Medulla oblongata (tissue), 1 donor: ENCODE measurements around the gene PARD3B.

ENCODE experiments used
- DNase-seq: peaks from one replicate; pipeline ENCODE4 v3.0.0-alpha.2; 2015; ENCODE audit errors: extremely low spot score

Gene PARD3B

DNA sequence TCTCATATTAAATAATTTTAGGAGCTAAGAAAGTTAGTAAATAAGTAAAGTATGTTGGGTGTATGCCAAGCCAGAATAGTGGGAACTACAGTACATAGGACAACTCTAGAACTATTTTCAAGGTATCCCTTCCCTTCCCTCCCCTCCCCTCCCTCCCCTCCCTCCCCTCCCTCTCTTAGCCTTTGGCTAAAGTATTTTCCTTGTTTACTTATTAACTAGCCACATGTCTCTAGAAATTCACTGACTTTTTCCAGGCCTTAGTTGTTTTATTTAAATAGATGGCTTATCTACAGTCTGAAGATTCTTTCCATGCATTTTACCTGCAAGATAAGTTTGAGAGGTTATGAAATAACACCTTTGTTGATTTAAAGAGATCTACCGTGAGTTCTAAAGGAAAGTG lies 402.1 kb downstream of the PARD3B start:
- DNase-seq, result no peak

DNA sequence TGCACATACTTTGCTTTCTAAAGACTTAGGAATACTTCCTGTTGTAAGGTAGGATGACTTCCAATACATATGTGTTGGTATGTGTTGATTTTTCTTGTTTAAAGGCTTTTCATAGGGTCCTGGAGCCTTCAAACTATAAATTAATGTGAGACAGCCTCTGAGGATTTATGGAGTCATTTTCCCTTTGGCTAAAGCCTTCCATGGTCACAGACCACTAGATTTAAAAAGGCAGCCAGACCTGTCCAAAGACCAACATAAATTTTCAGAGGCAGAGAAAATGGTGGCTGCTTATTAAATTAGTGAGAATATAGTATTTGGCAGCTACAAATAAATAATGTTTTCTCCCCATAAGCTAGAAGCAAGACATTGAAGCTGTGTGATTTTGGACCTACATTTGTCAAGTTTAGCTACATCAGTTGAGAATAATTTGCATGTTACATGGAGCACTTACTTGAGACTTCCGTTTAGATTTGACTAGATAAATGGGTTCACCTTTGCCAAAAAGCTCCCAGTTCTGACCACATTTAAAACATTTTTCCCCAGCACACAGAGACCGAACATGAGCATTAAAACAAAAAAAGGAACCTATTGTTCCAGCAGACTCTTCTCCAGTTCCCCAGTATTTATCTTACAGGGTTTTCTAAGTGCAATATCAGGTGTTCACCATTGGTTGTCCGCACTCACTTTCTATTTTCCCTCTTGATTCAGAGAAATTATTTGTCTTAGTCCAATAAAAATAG lies 402.9 kb downstream of the PARD3B start:
- no peak for DNase-seq

DNA sequence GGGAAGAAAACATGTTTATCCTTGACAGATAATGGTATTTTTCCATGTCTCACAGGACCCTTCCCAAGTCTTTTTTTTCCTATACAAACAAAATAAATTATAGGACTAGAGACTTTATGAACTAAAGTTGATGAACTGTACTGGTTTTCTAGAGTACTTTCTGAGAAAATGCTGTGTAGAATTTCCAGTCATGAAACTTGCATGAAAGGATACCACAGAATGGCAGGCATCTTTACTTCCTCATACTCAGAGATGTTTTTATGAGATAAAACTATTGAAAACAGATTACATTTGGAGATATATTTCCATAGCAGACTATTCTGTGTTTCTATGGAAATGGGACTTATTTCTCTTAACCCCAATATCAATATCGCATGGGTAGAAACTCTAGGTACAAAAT lies 403.5 kb downstream of the PARD3B start:
- DNase-seq, result no peak

DNA sequence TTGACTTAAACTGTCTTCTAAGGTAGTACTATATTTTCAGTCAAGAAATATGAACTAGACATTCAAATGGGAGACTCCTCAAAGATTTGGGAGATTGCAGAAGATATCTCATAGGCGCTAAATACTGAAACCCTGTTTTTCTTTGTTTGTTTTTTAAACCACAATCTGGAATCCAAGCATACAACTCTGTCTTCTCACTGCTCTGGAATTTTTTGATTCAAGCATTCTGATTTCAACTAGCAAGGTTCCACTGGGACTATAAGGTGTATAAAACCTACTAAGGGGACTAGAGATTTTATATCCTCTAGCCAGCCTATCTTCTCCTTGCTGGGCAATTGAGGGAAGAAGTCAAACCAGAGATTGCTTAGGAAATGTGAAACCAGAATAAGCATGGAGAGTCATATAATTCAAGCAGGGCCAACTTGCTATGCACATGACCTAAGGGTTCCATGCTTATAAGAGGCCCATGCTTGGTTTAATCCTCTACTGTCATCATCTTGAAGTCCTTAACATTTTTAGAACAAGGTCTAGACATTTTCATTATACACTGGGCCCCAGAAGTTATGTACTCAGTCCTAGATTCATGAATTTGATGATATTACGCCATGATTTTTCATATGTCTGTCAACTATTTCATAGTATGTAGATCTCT lies 405.5 kb downstream of the PARD3B start:
- DNase-seq, result no peak

DNA sequence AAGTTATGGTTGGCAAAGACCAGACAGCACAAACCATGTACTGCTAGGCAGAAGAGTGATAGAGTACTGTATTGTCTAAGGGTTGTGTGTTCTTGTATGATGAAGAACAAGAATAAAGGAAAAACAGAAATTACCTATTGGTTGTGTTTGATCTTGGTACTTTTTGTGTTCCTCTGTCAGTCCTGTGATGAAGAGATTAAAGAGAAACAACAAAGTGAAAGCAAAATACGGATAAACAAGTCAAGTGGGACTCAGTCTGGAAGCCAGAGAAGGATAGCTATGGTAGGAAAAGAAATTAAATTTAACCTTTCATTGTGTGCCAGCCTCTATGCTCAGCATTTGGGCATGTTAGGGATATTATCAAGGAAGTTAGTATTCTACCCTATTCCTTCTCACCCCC lies 413.1 kb downstream of the PARD3B start:
- DNase-seq, result no peak

DNA sequence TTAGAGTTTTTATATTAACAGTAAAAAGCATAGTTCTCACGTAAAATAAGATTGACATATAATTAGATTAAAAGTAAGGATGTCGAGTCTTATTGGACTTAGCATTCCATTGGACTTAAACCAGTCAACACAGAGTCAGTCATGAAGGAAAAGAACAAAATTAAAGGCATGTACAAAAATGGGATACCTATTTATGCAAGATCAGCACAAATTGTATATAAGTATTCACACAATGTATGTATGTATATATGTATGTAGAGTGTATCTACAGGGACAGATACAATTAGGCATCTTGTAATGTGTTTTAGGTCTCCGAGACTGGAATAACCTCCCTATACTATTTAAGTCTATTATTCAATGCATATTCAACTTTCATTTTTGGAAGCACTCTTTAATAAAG lies 419.1 kb downstream of the PARD3B start:
- DNase-seq, result no peak

DNA sequence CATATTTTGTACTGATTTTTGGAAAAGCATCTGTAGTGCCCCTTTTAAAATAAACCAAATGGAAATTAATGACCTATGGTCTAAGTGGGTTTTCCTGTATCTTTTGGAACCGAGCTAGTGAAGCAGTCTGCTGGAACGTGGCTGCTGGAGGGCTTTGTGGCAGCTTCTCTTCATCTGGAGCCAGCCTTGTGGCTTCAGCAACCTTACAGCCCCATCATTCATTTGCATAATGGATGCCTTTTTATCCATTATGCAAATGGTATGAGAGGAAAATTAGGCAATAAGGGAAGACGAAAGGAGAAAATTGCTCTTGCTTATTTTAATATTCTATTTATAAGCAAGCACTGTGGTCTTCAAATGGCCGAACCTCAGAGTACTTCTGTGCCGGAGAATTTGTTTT lies 421.0 kb downstream of the PARD3B start:
- DNase-seq, result no peak

DNA sequence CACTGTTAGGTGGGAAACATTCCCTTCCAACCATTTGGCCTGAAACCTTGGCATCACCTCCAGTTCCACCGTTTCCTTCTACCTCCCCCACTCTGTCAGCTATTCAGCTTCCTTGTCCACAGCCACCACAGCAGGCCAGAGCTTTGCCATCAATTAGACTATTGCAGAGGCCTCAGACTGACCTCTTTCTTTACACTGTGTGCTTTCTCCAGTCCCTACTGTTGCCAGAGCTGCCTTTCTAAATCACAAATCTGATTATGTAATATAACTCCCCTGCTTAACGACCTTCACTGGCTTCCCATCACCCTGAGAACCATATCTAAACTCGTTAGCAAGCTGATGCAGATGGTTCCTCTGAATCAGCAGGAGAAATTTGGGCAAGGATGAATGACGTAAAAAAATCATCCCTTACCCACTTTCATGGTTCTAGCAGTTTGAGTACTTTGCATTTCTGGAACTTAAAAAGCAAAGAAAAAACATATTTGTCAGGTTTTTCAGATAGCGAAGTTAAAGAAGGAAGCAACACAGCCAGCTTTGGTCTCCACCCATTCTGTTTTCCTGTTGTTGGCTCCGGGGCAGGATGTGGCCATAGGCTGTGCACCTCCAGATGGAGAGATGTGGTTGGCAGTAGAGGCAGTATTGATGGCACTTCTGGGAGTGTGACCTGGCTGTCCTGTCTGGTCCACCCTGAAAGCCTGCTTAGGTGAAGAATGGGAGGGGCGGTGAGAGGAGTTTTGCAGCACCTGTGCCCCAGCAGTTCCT lies 422.1 kb downstream of the PARD3B start:
- DNase-seq, result peak; percentile 18

DNA sequence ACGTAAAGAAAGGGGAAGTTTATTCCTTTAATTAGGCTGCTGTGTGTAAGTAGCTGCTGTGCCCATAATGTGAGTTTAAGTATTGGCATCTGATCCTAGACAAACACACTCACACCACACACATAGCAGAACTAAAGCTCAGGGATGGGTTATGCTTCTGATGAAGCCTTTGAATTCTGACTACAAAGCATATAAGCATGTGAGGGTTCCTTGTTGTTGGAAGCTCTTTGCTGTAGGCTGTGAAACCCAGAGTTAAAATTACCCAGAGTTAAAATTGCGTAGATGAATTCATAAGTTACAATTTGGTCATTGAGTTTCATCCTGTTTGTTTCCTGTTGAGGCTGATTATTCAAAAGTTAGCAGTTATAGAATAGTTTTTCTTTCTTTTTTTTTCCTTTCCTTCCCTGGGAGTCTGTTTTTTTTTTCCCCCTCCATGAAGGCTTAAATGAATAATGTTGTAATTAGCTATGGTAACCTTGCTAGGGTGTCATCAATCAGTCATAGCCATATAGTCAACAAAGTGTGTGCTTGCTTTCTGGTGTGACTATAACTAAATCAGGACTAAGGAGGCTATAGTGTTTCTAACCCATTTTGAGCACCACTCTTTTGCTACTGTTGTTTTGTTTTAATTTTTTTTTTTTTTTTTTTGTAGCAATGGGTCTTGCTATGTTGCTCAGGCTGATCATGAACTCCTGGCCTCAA lies 426.1 kb downstream of the PARD3B start:
- no peak for DNase-seq

DNA sequence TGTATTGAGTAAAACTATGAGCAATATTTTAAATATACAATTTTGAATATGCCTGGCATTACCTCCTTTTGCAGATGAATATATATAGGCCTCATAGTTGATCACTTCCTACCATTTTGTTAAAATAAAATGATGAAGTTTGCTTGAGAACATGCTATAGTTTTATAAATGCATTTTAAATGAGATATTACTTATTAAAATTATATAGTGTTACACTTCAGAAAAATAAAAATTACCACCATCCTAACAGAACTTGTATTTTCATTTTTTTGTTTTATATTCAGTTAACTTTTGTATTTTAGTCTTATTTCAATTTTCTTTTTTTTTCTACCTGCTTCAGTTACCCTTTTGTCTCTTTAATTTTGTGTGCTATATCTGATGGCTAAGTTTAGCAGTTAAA lies 426.9 kb downstream of the PARD3B start:
- DNase-seq, result no peak

DNA sequence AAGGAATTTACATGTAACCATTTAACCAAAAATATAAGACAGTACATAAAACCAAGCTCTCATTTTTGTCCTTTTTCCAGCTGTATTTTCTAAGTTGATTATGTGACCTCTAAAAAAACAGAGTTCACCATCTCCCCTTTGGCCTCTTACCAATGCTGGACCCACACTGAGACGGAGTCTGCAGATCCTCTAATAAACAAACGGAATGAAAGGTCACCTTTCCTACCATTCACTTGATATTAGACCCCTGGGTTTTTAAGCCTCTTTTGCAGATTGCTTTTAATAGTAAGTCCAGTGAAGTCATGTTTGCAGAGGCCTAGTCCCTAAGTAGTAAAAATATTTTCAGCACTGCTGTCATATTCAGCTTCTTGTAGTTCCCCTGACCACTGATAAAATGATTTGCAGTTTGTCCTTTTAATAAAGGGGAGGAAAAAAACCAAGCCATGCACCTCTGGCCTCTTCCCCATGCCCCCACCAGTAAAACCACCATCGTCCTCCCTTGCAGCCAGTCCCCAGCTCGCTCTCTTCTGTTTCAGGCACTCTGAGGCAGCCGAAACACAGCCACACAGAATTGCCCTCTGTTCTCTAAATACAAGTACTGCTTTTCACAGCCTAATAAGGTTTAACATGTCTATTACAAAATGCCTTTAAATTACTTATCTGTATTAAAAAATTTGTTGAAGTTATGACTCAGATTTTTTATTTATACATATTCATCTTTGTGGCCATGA lies 427.5 kb downstream of the PARD3B start:
- DNase-seq, result peak; percentile 60

DNA sequence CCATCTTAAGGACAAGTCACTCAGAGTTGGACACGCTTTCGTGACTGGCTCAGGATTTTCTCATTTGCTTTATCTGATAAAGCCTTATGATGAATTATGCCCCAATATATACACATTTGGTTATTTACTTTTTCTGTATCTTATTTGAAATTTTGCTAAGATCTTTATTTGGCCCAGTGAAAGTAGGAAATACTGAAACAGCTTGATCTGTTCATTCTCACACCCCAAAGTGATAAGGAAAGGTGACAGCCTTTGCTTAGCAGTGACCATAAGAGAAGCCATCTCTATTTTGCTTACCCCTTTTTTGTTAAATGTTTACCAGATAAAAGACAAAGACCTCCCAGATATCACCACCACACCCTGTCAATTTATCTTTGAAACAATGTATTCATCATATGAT lies 428.3 kb downstream of the PARD3B start:
- no peak for DNase-seq

DNA sequence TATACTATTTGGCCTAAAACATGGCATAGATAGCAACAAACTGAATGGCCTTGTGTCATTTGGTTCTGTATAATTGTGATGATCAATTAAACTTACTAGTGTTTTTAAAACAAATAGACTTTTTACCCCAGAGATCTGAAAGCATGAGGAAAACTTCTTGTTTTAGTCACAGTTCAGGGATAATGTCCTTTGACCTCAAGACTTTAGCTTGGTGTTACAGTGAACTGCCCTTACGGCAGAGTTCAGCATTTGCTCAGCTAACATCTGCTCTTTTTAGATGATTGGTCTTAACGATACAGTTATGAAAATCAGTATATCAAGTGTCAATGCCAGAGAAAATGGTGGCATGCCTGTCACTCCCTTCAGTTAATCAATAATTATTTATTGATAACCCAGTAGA lies 429.2 kb downstream of the PARD3B start:
- no peak for DNase-seq

DNA sequence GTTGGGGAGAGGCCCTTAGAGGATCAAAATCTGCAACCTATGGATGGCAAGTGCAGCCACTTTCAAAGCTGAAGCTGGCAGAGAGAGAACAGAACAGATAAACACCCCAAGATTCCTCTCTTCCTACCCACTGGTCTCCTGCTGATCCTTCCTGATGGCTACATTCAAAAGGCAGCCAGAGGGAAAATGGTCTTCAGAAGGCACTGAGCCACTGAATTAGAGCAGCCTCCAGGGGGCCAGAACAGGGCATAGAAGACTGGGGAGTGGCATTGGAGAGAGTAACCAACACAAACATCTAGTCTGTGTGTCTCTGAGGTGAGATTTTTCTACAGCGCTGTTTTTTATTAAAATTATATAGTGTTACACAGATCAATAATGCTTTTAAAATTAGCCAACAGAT lies 432.6 kb downstream of the PARD3B start:
- DNase-seq, result no peak

DNA sequence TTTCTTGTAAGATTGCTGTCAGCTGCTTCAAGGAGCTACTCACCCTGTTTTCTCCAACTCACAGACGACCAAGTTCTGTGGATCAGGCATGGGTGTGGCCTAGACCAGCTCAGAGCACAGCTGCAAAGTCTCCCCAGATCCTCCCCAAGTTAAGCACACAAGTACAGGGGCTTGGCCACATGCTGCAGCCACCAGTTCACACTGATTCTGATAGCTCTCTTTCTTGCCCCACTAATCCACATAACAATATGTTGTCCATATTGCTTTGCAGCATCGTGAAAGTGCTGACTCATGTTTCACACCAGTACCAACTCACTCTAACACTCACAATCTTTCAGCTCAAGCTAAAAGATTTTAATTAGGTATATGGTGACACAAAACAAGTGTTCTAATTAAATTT lies 437.0 kb downstream of the PARD3B start:
- no peak for DNase-seq

DNA sequence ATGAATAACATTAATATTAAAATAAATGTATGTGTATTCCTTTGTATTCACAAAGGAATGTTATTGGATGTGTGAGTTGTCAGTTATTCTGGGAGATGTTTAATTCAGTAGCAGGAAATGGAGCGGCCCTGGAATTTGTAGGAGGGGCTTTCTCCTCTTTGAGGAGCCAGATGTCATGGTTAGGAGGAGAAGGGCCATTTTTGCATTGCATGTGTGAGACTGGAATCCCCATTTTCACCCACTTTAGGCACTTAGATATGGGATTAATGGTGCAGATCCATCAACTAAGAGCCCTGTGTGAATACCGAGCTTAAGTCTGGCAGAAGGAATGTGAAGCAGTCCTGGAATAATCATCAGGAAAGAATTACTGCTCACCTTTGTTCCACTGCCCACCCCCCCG lies 439.2 kb downstream of the PARD3B start:
- DNase-seq, result no peak

DNA sequence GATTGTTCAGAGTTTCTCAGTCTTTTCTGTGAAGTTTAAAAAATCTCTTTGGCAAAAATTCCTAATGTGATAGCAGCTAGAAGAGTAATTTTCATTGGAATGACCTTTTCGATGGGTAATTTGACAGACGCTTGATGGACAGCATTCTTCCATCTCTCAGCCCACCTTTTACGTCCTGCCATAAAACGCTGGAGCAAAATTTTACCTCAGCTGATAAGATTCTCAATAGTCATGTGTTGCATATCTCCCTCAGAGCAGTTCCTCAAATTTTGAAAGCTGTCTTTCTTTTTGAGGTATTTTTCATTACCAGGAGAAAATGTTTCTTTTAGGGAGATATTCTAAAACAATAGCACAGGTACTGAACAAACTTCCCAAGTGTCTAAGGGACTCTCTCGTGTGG lies 441.4 kb downstream of the PARD3B start:
- no peak for DNase-seq

DNA sequence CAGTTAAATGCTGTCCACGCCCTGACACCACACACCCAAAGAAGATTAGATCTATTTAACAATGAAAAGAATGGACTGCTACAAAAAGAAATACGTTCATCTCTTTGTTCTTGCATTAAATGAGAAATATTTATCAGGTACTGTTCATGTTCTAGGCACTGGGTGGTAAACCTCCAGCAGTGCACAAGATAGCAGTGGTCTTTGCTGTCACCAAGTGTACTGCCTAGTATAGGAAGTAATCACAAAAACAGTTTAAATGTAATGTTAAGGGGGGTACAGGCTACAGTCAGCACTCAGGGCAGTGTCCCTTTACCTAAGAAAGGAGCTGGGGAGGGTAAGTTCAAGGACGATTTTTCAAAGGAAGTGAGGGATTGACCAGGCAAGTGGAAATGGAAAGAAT lies 443.6 kb downstream of the PARD3B start:
- no peak for DNase-seq

DNA sequence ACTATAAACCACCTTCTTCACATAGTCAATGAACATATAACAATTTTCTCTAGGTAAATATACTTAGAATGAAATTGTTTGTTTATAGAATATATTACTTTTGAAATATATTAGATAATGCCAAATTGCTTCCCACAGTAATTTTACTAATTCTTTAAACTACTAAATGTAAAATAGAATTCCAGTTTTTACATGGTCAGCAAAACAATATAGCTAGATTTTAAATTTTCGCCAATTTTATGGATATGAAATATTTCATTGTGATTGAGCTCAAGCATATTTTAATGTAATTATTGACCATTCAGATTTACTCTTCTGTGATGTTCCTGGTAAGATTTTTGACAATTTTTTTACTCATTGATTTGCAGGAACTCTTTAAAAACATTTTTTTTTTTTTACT lies 444.6 kb downstream of the PARD3B start:
- no peak for DNase-seq

DNA sequence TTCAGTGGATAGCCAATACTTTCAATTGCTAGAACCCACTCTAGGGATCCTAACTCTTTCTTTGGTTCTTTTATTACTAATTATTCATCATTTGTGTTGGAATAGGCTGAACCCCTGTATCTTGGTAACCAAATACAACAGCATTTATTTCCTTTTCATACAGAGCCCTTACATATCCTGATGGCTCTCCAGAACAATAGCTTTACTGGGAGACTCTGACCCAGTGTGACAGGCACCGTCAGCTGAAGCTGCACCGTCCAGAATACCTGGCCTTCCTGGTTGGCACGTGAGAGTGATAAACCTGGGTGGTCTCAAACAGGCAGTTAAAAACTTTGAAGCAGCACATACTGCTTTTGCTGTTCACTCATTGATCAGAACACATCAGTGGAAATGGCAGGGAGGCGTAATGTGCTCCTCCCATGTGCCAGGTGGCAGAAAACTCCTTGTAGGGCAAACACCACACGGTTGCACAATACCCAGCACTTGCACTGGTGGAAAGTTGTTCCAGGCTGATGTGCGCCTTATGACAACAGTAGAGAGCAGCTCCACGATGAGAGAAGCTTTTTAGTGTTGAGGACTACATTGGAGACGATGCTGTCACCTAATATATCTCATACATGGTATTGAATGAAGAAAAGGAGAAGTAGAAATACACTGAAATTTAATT lies 456.2 kb downstream of the PARD3B start:
- no peak for DNase-seq

DNA sequence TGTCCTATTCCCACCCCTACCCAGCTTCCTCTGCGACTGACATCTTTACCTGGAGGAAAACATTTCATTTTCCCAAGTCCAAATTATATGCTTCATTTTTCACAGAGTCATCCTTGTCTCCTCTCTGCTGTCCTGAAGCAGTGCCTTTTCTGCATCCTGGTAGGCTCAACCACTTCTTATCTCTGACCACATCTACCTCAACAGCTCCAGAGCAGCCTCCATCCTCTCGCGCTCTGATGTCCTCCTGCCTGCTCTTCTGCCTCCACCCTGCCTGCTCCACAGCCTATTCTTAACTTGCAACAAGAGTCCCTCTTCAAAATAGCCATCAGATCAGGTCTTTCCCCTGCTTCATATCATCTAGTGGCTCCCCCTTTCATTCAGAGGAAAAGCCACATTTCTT lies 457.1 kb downstream of the PARD3B start:
- no peak for DNase-seq
